OCI-LY1 (cell line): ENCODE results near the gene PRPF39.
"Not testable (repeated sequence)": the region's sequence is repeated elsewhere in the genome, so short reads cannot be mapped to it uniquely, and the experiment has no call there.

Experiments
- H2AFZ ChIP-seq: fragments of 200-600 bp; sonication (generic), shearing (Covaris generic); 2 replicates; pipeline ENCODE4 v1.6.0; 2014; ENCODE audit warnings: antibody characterized with exemption, mild to moderate bottlenecking, low read length
- H3F3A ChIP-seq: fragments of 200-600 bp; sonication (generic), shearing (Covaris generic); 2 replicates; pipeline ENCODE4 v1.6.0; 2014; ENCODE audit warnings: mild to moderate bottlenecking, antibody characterized with exemption, low read length, moderate library complexity; ENCODE audit not compliant: insufficient read depth
- H3K27ac ChIP-seq: fragments of 200-600 bp; sonication (generic); 2 replicates; pipeline ENCODE4 v1.5.1; 2014; ENCODE audit warnings: low read length, mixed run types, mild to moderate bottlenecking, low read depth; ENCODE audit not compliant: poor library complexity, severe bottlenecking
- H3K27me3 ChIP-seq: fragments of 200-600 bp; sonication (generic); 2 replicates; pipeline ENCODE4 v1.6.0; 2014; ENCODE audit warnings: antibody characterized with exemption, mild to moderate bottlenecking, low read length, moderate library complexity; ENCODE audit not compliant: insufficient read depth
- H3K36me3 ChIP-seq: fragments of 200-600 bp; sonication (generic); 2 replicates; pipeline ENCODE4 v1.6.1; 2014; ENCODE audit warnings: mild to moderate bottlenecking, antibody characterized with exemption, low read length, moderate library complexity, mixed read lengths; ENCODE audit not compliant: insufficient read depth
- H3K4me1 ChIP-seq: fragments of 200-600 bp; sonication (generic); 2 replicates; pipeline ENCODE4 v1.5.1; 2014; ENCODE audit warnings: mild to moderate bottlenecking, low read length, moderate library complexity; ENCODE audit not compliant: insufficient read depth, severe bottlenecking
- H3K4me2 ChIP-seq: fragments of 200-600 bp; sonication (generic), shearing (Covaris generic); 2 replicates; pipeline ENCODE4 v1.6.1; 2014; ENCODE audit warnings: low read length
- H3K4me3 ChIP-seq: fragments of 200-600 bp; sonication (generic); 2 replicates; pipeline ENCODE4 v1.5.1; 2014; ENCODE audit warnings: low read length, low read depth, mild to moderate bottlenecking, mixed read lengths; ENCODE audit not compliant: poor library complexity, severe bottlenecking
- H3K79me2 ChIP-seq: fragments of 200-600 bp; shearing (Covaris generic); 2 replicates; pipeline ENCODE4 v1.6.1; 2016; ENCODE audit warnings: mixed run types, low read length, mixed read lengths; ENCODE audit not compliant: insufficient read depth
- H3K9ac ChIP-seq: fragments of 200-600 bp; sonication (generic), shearing (Covaris generic); 2 replicates; pipeline ENCODE4 v1.6.1; 2014; ENCODE audit warnings: mild to moderate bottlenecking, low read length, mixed read lengths
- H3K9me2 ChIP-seq: fragments of 200-600 bp; sonication (generic), shearing (Covaris generic); 2 replicates; pipeline ENCODE4 v1.6.1; 2014; ENCODE audit warnings: low read depth, mild to moderate bottlenecking, low read length, mixed read lengths
- H3K9me3 ChIP-seq: fragments of 200-600 bp; shearing (Covaris generic); 2 replicates; pipeline ENCODE4 v1.6.1; 2014; ENCODE audit warnings: low read length, mixed read lengths
- H4K20me1 ChIP-seq: fragments of 200-600 bp; sonication (generic), shearing (Covaris generic); 2 replicates; pipeline ENCODE4 v1.6.0; 2016; ENCODE audit warnings: mild to moderate bottlenecking, low read length; ENCODE audit not compliant: insufficient read depth
- EZH2 ChIP-seq: fragments of 200-600 bp; sonication (generic), shearing (Covaris generic); IDR thresholded peaks from 2 replicates; pipeline ENCODE4 v1.8.0; 2017; ENCODE audit warnings: borderline replicate concordance, mixed run types, mild to moderate bottlenecking, antibody characterized with exemption, low read length, moderate library complexity, mixed read lengths
- TF ChIP-seq, protein P1 (sequence below): fragments of 200-600 bp; sonication (generic), shearing (Covaris generic); IDR thresholded peaks from 2 replicates; pipeline ENCODE4 v1.5.1; 2017; ENCODE audit warnings: mild to moderate bottlenecking, antibody characterized with exemption, low read length, moderate library complexity, mixed read lengths

The PRPF39 gene

DNA sequence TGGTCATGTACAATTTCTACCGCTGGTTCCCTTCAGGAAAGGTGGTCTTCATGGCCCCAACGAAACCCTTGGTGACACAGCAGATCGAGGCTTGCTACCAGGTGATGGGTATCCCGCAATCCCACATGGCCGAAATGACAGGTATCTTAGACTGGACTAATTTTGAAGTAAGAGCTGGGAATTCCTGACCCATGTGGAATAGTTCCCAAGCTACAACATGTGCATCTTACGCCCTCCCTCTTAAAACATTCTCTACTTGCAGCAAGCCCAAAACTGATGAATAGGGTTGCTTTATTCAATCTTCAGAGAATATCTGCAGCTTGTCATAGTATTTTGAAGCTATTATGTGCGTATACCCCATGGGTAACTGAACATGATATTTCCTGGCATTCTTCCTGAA is 52.5 kb downstream of the PRPF39 start:
- Histone ChIP-seq H3K4me2 (peak overlapping the region; percentile 90), H3K79me2 (peaks cover 55% of the 10 kb centered on the region), H4K20me1 (no peaks in the 10 kb centered on the region), H3K36me3 (no peaks in the 10 kb centered on the region), H3K9ac (peak overlapping the region; percentile 77), H3K9me2 (no peaks in the 10 kb centered on the region), H3K9me3 (no peaks in the 10 kb centered on the region), H3K4me1 (peaks cover 68% of the 10 kb centered on the region), H3K4me3 (peak overlapping the region; percentile 92), H3F3A (no peaks in the 10 kb centered on the region), H2AFZ (no peak overlapping the region), H3K27ac (peak overlapping the region; percentile 79), H3K27me3 (no peaks in the 10 kb centered on the region)
- TF ChIP-seq, protein P1, sequence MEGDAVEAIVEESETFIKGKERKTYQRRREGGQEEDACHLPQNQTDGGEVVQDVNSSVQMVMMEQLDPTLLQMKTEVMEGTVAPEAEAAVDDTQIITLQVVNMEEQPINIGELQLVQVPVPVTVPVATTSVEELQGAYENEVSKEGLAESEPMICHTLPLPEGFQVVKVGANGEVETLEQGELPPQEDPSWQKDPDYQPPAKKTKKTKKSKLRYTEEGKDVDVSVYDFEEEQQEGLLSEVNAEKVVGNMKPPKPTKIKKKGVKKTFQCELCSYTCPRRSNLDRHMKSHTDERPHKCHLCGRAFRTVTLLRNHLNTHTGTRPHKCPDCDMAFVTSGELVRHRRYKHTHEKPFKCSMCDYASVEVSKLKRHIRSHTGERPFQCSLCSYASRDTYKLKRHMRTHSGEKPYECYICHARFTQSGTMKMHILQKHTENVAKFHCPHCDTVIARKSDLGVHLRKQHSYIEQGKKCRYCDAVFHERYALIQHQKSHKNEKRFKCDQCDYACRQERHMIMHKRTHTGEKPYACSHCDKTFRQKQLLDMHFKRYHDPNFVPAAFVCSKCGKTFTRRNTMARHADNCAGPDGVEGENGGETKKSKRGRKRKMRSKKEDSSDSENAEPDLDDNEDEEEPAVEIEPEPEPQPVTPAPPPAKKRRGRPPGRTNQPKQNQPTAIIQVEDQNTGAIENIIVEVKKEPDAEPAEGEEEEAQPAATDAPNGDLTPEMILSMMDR: no peak
- no peak for TF ChIP-seq EZH2

DNA sequence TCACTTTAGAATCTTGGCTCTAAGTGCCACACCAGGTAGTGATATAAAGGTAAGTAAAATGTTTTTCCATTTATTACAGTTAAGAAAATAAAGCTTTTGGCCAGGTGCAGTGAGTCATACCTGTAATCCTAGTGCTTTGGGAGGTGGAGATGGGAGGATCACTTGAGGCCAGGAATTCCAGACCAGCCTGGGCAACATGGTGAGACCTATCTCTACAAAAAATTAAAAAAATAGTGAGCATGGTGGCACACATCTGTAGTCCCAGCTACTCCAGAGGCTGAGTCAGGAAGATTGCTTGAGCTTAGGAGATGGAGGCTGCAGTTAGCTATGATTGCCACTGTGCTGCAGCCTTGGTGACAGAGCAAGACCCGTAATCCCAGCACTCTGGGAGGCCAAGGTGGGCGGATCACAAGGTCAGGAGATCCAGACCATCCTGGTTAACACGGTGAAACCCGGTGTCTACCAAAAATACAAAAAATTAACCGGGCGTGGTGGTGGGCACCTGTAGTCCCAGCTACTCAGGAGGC is 56.8 kb downstream of the PRPF39 start:
- Histone ChIP-seq H3K4me1 (peaks cover 64% of the 10 kb centered on the region), H3K4me3 (no peak overlapping the region), H3K27ac (no peak overlapping the region), H2AFZ (no peak overlapping the region), H3K9me2 (no peaks in the 10 kb centered on the region), H3F3A (no peaks in the 10 kb centered on the region), H3K27me3 (no peaks in the 10 kb centered on the region), H3K4me2 (no peak overlapping the region), H3K9me3 (no peaks in the 10 kb centered on the region), H4K20me1 (no peaks in the 10 kb centered on the region), H3K36me3 (0 out of 2 replicates have a peak, but pooled peaks cover 6% of the 10 kb centered on the region), H3K79me2 (peaks cover 56% of the 10 kb centered on the region), H3K9ac (no peak overlapping the region)
- TF ChIP-seq EZH2: no peak
- TF ChIP-seq, protein P1: no peak

DNA sequence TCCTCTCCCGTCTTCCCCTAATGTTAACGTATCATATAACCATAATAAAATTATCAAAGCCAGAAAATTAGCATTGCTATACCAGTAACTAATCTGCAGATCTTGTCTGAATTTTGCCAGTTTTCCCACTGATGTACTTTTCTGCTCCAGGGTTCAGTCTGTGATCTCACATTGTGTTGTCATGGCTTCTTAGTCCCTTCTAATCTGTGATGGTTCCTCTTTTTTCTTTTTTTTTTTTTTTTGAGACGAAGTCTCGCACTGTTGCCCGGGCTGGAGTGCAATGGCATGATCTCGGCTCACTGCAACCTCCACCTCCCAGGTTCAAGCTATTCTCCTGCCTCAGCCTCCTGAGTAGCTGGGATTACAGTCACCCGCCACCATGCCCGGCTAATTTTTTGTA is 58.2 kb downstream of the PRPF39 start:
- H3K27me3 ChIP-seq, H3F3A ChIP-seq, H3K36me3 ChIP-seq, H3K9me2 ChIP-seq, H4K20me1 ChIP-seq, H3K9me3 ChIP-seq, H2AFZ ChIP-seq: not testable (repeated sequence)
- H3K27ac ChIP-seq: peak overlapping the region; percentile 40
- H3K79me2 ChIP-seq: peaks cover 44% of the 10 kb centered on the region
- peak overlapping the region; percentile 45 for H3K4me2 ChIP-seq
- peak overlapping the region; percentile 12; the same call in 1 of the 2 replicates for H3K9ac ChIP-seq
- peak overlapping the region; percentile 39 for H3K4me3 ChIP-seq
- peaks cover 58% of the 10 kb centered on the region for H3K4me1 ChIP-seq

DNA sequence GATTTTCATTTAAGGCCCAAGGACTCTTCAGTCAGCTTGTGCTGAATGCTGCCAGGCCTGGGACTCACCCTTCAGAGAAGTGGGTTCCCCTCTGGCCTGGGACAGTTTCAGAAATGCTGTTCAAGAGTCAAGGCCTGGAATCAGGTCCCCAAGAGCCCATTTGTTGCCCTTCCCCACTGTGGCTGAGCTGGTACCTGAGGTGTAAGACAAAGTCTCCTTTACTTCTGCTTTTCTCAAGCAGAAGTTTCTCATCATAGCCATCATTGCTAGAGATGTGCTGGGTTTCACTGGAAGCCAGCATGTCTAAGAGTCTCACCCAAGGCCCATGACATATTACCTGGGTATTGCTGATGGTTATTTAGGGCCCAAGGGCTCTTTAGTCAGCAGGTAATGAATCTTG is 60.7 kb downstream of the PRPF39 start:
- peak overlapping the region; percentile 56 for H3K27ac ChIP-seq
- peaks cover 12% of the 10 kb centered on the region for H3K36me3 ChIP-seq
- no peak overlapping the region for H3K4me2 ChIP-seq
- H3K27me3 ChIP-seq: no peaks in the 10 kb centered on the region
- peaks cover 24% of the 10 kb centered on the region for H3K79me2 ChIP-seq
- H3K4me1 ChIP-seq: peaks cover 32% of the 10 kb centered on the region
- H2AFZ ChIP-seq: no peak overlapping the region
- no peaks in the 10 kb centered on the region for H3K9me2 ChIP-seq
- H3K9ac ChIP-seq: no peak overlapping the region
- no peak overlapping the region for H3K4me3 ChIP-seq
- no peaks in the 10 kb centered on the region for H3F3A ChIP-seq
- TF ChIP-seq, protein P1: no peak
- TF ChIP-seq EZH2: no peak
- H4K20me1 ChIP-seq: no peaks in the 10 kb centered on the region
- H3K9me3 ChIP-seq: no peaks in the 10 kb centered on the region
